HEK293 (cell line): ENCODE results near the gene TRPC4.

Experiments
- KLF1 ChIP-seq: fragments of 450-650 bp; formaldehyde crosslinking; IDR thresholded peaks from 2 replicates; pipeline ENCODE4 v1.5.1; 2016; ENCODE audit warnings: missing biosample characterization, missing genetic modification characterization
- REST ChIP-seq: fragments of 450-650 bp; formaldehyde crosslinking; IDR thresholded peaks from 2 replicates; pipeline ENCODE4 v1.5.1; 2016; ENCODE audit warnings: missing biosample characterization, missing genetic modification characterization
- ZFP69B ChIP-seq: fragments of 450-650 bp; formaldehyde crosslinking; IDR thresholded peaks from 2 replicates; pipeline ENCODE4 v1.5.1; 2016; ENCODE audit warnings: missing biosample characterization, missing genetic modification characterization
- ZNF214 ChIP-seq: fragments of 450-650 bp; formaldehyde crosslinking; IDR thresholded peaks from 2 replicates; pipeline ENCODE4 v1.5.1; 2017; ENCODE audit warnings: missing biosample characterization, mild to moderate bottlenecking, missing genetic modification characterization, borderline replicate concordance
- ZNF670 ChIP-seq: fragments of 450-650 bp; formaldehyde crosslinking; IDR thresholded peaks from 2 replicates; pipeline ENCODE4 v1.5.1; 2016; ENCODE audit warnings: missing biosample characterization, missing genetic modification characterization, low read depth
- TF ChIP-seq, protein P1 (sequence below): fragments of 450-650 bp; formaldehyde crosslinking; IDR thresholded peaks from 2 replicates; pipeline ENCODE4 v1.5.1; 2016; ENCODE audit warnings: missing biosample characterization, missing genetic modification characterization

GRCh38 chr13:37627428-37627827 is 242.1 kb downstream of the TRPC4 start:
- no peak for TF ChIP-seq ZNF214 (tag by site-specific recombination)
- TF ChIP-seq REST (tag by site-specific recombination) = no peak
- TF ChIP-seq ZNF670 (tag by site-specific recombination) = no peak
- no peak for TF ChIP-seq KLF1
- TF ChIP-seq ZFP69B (tag by site-specific recombination) = no peak
- TF ChIP-seq, protein P1, sequence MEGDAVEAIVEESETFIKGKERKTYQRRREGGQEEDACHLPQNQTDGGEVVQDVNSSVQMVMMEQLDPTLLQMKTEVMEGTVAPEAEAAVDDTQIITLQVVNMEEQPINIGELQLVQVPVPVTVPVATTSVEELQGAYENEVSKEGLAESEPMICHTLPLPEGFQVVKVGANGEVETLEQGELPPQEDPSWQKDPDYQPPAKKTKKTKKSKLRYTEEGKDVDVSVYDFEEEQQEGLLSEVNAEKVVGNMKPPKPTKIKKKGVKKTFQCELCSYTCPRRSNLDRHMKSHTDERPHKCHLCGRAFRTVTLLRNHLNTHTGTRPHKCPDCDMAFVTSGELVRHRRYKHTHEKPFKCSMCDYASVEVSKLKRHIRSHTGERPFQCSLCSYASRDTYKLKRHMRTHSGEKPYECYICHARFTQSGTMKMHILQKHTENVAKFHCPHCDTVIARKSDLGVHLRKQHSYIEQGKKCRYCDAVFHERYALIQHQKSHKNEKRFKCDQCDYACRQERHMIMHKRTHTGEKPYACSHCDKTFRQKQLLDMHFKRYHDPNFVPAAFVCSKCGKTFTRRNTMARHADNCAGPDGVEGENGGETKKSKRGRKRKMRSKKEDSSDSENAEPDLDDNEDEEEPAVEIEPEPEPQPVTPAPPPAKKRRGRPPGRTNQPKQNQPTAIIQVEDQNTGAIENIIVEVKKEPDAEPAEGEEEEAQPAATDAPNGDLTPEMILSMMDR (tag by site-specific recombination) = no peak
